ENCODE measurements around the gene NR2C2. TPM values are rescaled to one million over a fixed set of nuclear protein-coding genes. Genes with fewer than 3 reads are reported as not detected.

The NR2C2 gene
- total and polyA plus RNA-seq, 11 donors = 6.2 to 38.5 (median 28.3) TPM

DNA sequence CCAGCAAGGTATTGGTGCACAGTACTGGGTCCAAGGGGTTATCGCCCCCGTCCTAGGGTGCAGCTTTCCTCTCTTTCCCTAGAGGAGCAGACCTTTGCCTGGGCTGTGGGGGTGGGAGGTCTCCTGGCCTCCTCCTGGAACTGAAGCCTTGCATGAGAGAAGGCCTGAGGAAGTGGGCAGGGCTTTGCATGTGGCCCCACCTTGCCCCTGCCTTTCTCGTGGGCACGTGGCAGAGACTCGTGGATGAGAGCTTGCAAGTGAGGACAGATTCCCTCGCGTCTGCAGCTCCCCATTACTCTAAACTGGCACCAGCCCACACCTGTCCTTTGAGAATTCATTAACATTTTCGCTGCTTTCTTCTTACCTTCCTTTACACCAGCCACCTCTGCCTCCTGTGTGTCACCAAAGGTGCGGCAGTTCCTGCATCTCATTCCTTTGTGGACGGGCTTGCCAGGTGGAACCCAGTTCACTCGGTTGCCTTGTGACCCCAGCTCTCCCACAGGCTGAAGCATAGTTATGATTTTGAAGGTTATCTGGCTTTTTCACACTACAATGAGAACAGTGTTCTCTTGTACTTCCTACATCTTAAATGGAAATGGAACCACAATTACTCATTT lies 40.9 kb upstream of the NR2C2 start:
- Histone ChIP-seq H3K36me3 (peaks cover 0 to 49% (median 1%) of the 10 kb centered on the region in 9 donors), H3K27me3 (no peaks in the 10 kb centered on the region), H3K4me3 (no peak overlapping the region), H3K4me1 (peaks cover 0 to 36% (median 16%) of the 10 kb centered on the region in 12 donors), H3K27ac (peak overlapping the region in 2 of 12 donors; percentile 26 to 56), H3K9me3 (peaks cover 0 to 5% (median 0%) of the 10 kb centered on the region in 12 donors)
- 63 to 79% (median 73%) methylated on average over 9 to 11 of the region's 11 CpGs for WGBS, 4 donors
- TF ChIP-seq POLR2A (IDR thresholded peaks at IDR 0.05) (no peak), CTCF (IDR thresholded peaks at IDR 0.05) (no peak)
- DNase-seq (no peak), ATAC-seq (no peak)
- intact Hi-C loops (cut with DNase I) = loop anchor here in 1 of 10 donors (2.0 kb wide), 1 partner anchor 96 kb away; no protein-coding TSS in a partner anchor

DNA sequence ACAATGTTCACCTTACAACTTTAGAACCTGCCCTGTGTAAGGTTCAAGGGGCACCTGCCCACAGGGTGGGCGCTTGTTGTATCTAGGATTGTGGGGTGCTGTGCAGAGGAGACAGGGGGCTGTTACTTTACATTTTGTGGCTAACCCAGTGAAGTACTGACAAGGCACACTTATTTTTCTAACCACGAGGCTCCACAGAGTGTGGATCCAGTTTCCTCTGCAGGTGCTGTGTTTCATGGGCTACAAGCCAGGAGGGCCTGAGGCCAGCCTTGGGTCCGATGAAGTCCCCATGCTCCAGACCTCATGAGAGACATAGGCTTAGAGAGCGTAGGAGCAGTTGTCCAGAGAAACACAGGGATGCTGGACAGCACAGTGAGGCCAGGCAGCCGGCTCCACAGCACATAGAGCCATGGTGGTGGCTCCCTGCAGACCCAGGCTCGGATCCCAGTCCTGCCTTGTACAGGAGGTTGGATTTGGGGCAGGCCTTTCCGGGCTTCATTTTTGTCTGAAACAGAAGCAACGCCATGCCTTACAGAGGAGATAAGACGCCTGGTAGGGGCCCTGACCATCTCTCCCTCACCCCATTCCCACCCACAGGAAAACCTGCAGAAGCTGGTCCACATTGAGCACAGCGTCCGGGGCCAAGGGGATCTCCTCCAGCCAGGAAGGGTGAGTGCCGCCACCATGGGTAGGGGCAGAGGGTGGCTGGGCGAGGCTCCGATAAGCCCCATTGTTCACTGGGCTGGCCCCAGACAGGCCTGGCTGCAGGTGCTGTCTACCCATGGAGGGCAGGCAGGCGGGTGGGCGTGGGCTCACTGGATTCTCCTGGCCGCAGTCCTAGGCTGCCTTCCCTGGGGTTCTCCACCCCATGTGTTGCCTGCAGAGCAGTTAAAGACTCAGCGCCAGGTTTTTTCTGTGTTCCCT lies 40.1 kb upstream of the NR2C2 start:
- intact Hi-C loops (cut with DNase I) = loop anchor here in 1 of 10 donors (2.0 kb wide), 1 partner anchor 97 kb away; no protein-coding TSS in a partner anchor
- Histone ChIP-seq H3K4me1 (peaks cover 0 to 32% (median 16%) of the 10 kb centered on the region in 12 donors), H3K27ac (peak overlapping the region in 7 of 12 donors; percentile 3 to 56 (median 18)), H3K9me3 (peaks cover 0 to 5% (median 0%) of the 10 kb centered on the region in 12 donors), H3K27me3 (no peaks in the 10 kb centered on the region), H3K36me3 (peaks cover 0 to 57% (median 9%) of the 10 kb centered on the region in 9 donors), H3K4me3 (no peak overlapping the region)
- WGBS, 4 donors = 54 to 64% (median 59%) methylated on average over 14 to 18 of the region's 18 CpGs
- ATAC-seq = peak; percentile 46 to 70 (median 56)
- peak in 3 of 5 donors; percentile 33 to 70 (median 62) for DNase-seq
- no peak for TF ChIP-seq POLR2A (IDR thresholded peaks at IDR 0.05)

- H3K27me3 ChIP-seq = no peaks in the 10 kb centered on the region
- intact Hi-C loops (cut with DNase I) = no loop called here
- no peak for ATAC-seq
- H3K36me3 ChIP-seq = peaks cover 0 to 67% (median 15%) of the 10 kb centered on the region in 9 donors
- TF ChIP-seq CTCF (IDR thresholded peaks at IDR 0.05) = no peak
- no peak for TF ChIP-seq POLR2A (IDR thresholded peaks at IDR 0.05)
- WGBS, 4 donors = 90 to 96% (median 92%) methylated on average over 5 of the region's 5 CpGs
- no peak overlapping the region for H3K27ac ChIP-seq
- H3K4me1 ChIP-seq = peaks cover 0 to 24% (median 14%) of the 10 kb centered on the region in 12 donors
- H3K4me3 ChIP-seq = no peak overlapping the region
- peaks cover 0 to 5% (median 0%) of the 10 kb centered on the region in 12 donors for H3K9me3 ChIP-seq
- DNase-seq = no peak
These were observed 38.1 kb upstream of the NR2C2 start for GRCh38 chr3:14909250-14909649.

GRCh38 chr3:14911651-14912050 lies 35.7 kb upstream of the NR2C2 start:
- Histone ChIP-seq H3K36me3 (peaks cover 0 to 66% (median 15%) of the 10 kb centered on the region in 9 donors), H3K9me3 (no peaks in the 10 kb centered on the region), H3K4me3 (no peak overlapping the region), H3K4me1 (peaks cover 0 to 25% (median 17%) of the 10 kb centered on the region in 12 donors), H3K27me3 (no peaks in the 10 kb centered on the region), H3K27ac (no peak overlapping the region)
- DNase-seq (no peak), ATAC-seq (no peak)
- 92 to 93% (median 93%) methylated on average over 11 of the region's 11 CpGs for WGBS, 4 donors
- TF ChIP-seq POLR2A (IDR thresholded peaks at IDR 0.05) (no peak), CTCF (IDR thresholded peaks at IDR 0.05) (no peak)
- intact Hi-C loops (cut with DNase I) = loop anchor here in 2 of 10 donors (5.0 to 10.0 kb wide), 2 partner anchors 124 to 397 kb away; no protein-coding TSS in a partner anchor
